Measurements from ENCODE around the gene MUC4.
"Not testable (repeated sequence)": the region's sequence is repeated elsewhere in the genome, so short reads cannot be mapped to it uniquely, and the experiment has no call there.

The MUC4 gene

DNA sequence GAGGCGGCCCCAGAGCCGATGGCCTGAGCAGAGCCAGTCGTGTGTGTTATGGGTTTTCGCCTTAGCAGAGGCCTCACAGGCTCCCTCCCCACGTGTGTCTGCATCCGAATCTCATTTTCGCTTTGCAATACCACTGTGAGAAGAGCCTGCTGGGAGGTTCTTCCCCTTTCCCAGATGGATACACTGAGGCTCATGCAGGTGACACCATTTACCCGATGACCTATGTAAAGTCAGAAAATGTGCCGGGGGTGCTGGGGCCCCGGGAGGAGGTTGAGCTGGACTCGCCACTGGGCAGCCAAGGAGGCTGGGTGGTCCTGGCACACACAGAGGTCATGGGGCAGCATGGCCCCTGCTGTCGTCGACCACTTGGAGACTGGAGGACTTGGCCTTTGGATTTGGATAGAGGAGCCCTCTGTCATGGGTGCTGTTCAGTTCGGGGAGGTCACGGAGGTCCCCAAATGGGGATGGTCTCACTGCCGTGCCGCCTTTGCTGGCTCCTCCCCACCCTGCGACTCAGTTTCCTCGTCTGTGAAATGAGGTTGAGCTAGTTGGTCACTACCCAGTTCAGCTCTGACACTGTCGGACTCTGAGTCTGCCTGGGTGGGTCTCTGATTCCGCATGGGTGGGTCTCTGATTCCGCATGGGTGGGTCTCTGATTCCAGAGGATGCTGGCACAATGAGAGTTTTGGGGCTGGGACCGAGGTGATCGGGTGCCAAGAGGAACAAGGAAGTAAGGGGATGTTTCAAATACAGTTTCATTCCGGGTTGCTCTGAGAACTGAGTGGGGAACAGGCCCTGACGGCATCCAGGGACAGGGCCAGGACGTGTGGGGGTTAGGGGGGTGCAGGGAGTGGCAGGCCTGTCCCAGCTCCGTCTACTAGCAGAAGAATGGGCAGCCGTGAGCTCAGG is 23.2 kb upstream of the MUC4 start:
- DNase-seq: no peak

DNA sequence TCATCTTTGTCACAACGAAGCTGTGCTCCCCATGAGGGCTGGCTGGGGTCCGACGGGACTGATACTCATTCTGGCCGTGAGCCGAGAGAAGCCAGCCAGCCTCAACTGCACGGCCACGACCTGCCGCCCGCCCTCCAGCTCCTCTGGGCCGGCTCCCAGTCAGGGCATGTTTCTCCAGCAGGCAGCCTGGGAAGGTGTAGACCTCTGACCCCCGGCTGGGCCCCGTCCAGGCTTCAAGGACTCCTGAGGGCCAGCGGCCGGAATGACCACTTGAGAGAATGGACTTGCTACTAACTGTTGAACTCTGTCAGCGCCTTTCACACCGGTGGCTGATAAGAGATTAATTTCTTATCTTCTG is 18.1 kb upstream of the MUC4 start:
- no peak for DNase-seq

DNA sequence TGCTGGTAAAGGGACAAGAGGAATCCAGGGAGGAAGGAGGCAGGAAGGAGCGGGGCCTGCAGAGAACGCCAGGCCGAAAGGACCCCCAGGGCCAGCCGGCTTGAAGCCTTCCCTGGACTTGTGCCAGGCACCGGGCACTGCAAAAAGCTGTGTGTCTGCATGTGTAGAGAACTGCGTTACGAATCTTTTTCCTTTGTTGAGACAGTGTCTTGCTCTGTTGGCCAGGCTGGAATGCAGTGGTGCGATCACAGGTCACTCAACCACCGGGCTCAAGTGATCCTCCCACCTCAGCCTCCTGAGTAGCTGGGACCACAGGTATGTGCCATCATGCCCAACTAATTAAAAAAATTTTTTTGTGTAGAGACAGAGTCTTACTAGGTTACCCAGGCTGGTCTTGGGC is 17.0 kb upstream of the MUC4 start:
- DNase-seq: no peak

DNA sequence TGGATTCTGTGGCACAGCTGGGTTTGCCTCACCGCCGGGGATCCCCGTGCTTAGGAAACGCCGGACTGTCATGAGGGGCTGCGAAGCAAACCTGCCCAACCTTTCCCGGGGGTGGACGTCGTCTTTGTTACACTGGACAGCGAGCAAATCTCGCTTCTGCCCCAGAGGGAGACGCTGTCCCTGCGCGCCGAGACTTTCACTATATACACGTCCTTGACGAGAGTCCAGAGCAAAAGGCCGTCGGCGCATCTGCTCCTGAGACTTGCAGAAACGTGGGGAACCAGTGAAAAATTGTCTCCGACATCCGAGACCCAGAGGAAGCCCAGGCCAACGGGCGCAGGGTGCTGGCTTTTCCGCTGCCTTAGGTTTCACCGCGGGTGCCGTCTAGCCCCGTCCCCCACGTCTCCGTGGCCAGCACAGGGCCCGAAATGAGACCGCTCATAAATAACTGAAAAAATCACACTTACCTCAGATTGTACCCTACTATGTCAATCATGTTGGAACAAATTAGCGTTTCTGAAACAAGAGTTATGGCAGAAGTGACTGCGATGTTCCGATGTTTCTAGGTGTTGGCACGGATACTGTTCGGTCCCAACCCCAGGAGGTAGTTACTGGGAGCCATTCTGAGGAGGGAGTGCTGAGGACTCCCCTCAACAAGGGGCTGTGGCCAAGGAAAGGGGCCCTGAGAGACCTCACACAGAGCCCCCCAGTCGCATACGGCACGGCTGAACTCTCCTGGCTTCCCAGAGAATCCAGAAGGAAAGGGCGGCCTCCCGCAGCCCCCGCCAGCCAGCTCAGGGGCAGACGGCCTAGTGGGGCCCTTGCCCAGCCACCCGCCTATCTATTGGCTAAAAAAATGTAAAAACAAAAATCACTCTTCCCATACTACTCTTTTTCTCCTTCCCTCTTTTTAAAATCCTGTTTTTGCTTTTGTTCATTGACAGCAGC is 14.4 kb upstream of the MUC4 start:
- DNase-seq: no peak

DNA sequence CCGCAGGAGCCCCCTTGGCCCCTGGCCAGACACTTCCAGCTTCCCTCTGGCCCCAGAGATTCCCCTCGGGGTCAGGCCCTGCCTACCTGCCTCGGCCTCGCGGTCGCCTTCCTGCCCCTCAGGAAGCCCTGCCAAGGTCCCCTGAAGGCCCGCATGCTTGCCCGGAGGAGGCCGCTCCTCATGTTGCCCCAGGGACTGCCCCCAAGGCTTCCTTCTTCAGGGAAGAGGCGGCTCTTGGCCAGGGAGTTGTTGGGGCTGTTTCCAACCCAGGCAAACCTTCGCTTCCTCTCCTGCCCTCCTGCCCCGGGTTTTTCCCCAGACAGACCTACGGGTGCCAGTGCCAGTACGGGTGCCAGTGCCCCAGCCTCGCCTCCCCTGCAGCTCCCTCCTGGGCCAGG is 13.5 kb upstream of the MUC4 start:
- no peak for DNase-seq

DNA sequence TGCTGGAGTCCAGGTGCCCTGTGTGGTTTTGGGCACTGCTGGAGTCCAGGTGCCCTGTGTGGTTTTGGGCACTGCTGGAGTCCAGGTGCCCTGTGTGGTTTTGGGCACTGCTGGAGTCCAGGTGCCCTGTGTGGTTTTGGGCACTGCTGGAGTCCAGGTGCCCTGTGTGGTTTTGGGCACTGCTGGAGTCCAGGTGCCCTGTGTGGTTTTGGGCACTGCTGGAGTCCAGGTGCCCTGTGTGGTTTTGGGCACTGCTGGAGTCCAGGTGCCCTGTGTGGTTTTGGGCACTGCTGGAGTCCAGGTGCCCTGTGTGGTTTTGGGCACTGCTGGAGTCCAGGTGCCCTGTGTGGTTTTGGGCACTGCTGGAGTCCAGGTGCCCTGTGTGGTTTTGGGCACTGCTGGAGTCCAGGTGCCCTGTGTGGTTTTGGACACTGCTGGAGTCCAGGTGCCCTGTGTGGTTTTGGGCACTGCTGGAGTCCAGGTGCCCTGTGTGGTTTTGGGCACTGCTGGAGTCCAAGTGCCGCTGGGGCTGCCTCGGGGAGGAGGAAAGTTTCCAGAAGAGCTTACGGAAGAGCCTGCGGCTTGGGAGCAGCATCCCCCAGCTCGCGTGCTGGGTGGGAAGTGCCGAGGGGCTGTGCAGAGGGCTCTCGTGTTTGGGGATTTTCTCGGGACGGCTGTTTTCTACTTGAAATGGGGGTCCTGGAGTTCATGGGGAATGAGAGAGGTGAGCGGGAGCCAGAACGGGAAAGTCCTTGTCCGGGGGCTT is 12.9 kb upstream of the MUC4 start:
- not testable (repeated sequence) for DNase-seq

DNA sequence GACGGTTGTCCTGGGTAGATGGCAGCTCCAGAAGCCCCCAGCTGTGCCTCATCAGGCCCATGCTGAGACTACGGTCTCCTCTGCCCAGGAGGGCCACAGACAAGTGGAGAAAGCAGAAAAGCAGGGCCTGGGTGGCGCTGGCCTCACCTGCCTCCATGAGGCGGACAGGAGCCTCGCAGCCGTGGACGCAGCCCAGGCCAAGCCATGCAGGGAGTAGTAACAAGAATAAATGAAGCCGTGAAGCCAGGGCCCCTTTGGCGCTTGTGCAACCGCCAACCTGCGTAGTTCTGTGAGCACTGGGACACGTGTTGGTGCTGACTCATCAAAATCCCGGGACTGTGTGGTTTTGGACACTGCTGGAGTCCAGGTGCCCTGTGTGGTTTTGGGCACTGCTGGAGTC is 12.3 kb upstream of the MUC4 start:
- DNase-seq: peak; percentile 50

DNA sequence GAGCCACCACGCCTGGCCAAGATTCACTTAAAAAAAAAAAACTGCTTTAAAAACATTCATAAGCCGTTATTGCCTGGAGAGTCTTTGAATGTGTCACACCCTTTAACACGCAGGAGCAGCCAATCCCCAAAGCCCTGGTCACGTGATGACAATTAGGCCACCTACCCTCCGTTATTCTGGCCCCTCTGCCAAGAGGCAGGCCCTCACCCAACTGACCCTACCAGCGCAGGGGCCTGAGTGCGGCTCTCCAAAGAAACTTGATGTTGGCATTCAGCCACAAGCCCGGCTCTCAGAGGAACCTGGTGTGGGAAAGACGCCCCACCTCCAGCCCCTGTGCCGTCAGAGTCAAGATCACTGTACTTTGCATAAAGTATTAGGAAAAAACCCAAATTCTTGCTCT is 11.6 kb upstream of the MUC4 start:
- no peak for DNase-seq

DNA sequence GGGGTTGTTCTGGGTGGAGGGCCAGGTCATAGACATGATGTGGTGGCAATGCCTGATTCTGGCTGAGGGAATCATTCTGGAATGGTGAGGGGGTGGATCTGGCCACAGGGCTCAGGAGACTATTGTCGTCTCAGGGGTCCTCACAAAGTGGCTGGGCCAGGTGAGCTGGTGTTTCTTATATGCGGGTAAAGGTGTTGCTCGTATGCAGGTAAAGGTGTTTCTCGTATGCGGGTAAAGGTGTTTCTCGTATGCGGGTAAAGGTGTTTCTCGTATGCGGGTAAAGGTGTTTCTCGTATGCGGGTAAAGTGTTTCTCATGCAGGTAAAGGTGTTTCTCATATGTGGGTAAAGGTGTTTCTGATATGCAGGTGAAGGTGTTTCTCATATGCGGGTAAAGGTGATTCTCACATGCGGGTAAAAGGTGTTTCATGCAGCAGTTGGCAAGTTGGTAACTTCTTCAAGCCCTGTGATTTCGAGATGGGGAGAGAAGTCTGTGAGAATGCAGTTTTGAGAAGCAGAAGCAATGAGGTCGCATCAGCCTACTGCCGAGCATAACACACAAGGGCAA is 10.5 kb upstream of the MUC4 start:
- no peak for DNase-seq

DNA sequence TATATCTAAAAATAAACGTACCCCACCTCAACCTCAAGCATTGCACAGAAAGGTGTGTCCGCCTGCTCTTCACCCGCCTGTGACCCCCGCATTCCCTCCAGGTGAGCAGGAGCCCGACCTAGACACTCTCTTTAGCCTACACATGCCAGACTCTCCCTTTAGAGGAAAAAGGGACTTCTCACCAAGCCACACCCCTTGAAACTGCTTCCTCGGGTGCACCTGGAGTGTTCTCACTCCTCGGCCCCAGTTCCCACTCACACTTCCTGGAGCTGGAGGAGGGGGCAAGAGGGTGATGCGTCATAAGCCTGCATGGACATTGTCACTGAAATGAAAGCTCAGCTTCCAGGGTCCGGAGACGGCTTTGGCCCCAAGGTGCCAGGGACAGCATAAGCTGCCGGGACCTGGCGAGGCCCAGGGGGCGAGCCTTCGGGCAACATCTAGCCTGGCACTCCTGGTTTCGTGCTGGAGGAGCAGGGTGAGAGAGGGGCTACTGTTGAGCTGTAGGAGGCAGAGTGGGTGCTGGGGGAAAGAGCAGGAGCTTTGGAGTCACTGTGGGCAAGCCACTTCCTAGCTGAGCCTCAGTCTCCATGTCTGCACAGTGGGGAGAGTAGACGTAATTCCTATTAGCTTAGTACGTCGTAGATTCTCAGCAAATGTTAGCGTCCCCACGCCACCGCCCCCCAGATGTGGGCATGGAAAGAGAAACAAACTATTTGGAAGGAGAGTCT is 9.8 kb upstream of the MUC4 start:
- DNase-seq: no peak

DNA sequence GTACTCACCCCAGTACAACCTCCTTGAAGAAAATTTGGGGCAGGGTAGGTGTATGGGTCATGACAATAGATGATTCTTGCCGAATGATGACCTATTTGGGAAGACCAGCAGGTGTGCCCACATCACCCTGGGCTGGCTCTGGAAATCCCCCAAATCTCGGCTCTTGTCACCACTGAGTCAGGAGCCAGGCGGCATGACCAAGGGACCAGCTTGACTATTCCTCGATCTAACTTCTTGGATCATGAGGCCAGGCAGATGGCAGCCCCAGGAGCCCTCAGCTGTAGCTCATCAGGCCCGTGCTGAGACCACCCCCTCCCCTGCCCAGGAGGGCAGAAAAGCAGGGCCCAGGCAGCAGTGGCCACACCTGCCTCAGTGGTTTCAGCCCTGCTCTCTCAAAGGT is 9.2 kb upstream of the MUC4 start:
- DNase-seq: no peak

DNA sequence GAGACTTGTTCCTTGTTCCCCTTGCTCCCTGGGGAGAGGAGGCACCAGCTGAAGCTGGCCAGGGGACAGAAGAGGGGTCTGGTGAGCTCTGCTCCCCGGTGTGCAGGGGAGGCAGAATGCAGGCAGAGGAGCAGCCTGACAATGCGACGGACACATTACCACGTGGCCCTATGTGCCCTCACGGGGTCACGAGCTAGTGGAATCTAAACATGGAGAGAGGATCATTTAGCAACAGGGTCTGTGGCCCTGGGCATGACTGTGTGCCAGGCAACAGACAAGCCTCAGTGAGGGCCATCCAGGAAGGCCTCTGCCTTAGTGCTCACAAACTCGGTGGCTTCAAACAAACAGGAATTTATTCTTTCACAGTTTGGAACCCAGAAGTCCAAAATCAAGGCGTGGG is 8.5 kb upstream of the MUC4 start:
- no peak for DNase-seq

DNA sequence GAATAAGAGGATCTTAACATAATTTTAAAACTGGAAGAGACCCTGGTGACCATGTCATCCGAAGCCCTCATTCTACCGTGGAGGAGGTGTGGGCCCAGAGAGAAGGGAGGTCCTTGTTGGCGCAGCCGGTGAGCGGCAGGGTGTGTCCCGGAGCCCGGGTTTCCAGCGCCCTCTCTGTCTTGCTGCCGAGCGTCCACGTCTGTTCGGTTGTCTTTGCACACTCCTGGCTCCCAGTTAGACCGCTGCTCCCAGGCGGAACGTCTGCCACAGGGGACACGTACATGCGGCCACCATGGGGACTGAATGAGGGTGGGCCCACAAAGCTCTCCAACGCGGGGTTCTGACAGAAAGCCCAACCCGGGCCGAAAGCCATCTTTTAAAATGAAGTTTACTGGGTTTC is 6.6 kb upstream of the MUC4 start:
- DNase-seq: no peak

DNA sequence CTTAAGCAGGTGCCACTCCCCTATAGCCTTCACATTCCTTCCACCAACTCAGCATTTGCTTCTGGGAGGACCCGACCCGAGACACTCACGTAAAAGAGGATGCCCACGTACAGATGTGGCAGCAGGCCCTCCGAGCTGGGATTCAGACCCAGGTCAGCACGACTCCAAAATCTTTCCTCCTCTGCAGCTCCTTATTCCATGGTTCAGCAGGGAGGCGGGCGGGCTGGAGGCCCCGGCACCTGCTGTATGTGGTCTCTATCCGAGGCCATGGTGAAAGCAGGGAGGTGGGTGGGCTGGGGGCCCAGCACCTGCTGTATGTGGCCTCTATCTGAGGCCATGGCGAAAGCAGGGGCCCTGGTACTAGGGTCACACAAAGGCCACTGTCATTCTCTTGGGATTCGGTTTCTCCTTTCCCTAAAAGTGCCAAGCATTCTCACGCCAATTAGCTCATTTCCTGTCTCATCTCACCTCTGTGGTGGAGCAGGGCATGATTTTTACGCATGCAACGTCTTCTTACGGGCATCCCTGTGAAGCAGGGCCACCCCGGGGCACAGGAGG is 5.9 kb upstream of the MUC4 start:
- no peak for DNase-seq

DNA sequence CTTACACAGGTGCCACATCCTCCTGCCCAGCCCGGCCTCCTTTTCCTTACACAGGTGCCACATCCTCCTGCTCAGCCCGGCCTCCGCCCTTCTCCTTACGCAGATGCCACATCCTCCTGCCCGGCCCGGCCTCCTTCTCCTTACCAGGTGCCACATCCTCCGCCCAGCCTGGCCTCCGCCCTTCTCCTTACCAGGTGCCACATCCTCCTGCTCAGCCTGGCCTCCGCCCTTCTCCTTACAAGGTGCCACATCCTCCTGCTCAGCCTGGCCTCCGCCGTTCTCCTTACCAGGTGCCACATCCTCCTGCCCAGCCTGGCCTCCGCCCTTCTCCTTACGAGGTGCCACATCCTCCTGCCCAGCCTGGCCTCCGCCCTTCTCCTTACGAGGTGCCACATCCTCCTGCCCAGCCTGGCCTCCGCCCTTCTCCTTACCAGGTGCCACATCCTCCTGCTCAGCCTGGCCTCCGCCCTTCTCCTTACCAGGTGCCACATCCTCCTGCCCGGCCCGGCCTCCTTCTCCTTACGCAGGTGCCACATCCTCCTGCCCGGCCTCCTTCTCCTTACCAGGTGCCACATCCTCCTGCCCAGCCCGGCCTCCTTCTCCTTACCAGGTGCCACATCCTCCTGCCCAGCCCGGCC is 4.7 kb upstream of the MUC4 start:
- DNase-seq: not testable (repeated sequence)

DNA sequence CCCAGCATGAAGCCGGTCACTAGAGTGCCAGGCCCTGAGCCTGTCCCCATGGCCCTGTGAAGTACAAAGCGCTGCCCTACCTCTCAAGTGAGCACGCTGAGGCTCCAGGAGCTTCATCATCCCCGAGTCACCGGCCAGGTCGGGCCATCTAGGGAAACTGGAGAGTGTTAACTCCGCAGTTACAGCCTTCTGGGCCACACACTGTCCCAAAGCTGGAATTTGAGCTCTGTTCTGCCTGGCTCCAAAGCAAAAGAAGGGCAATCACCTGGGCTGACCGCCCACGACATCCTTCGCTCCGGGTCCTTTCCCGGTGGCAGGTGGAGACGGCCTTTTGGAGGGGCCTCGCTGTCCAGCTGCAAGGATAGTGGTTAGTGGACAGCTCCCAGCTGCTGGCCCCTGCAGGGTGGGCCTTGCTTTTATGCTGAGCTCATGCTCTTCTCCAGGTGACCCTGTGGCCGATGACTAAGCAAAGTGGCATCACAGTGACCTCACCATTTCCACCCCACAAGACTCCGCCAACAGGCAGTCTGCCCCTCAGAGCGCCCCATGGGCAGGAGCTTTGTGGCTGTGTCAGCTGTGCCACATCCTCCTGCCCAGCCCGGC is 3.5 kb upstream of the MUC4 start:
- DNase-seq: no peak

DNA sequence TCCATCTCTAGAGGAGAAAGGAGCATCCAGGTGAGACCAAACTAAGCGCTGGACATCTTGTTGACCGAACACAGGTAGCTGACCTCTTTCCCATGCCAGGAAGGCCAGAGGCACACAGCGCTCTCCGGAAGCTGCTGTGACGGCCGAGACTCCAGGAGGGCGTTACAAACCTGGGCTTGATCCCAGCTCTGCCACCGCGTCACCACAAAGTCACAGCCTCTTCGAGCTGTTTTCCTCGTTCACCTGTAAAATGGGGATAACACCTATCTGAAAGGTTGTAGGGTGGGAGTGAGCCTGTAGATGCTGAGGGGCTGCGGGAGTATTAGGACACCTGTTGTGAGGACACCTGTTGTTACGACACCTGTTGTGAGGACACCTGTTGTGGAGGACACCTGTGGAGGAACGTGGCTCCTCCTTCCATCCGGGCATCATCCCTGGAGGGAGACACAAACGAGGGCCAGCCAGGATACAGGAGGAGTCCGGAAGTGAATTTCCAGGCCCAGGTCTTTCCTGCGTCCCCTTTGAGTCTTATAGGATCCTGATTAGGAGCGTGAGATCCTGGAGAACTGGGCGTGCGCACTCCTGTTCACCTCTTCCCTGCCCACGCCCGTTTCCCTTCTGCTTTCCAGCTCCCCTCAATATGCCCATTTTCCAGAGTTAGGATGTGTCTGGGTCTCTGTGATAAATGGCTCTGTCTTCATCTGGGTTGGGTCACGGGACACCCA is 2.3 kb upstream of the MUC4 start:
- peak; percentile 48 for DNase-seq

DNA sequence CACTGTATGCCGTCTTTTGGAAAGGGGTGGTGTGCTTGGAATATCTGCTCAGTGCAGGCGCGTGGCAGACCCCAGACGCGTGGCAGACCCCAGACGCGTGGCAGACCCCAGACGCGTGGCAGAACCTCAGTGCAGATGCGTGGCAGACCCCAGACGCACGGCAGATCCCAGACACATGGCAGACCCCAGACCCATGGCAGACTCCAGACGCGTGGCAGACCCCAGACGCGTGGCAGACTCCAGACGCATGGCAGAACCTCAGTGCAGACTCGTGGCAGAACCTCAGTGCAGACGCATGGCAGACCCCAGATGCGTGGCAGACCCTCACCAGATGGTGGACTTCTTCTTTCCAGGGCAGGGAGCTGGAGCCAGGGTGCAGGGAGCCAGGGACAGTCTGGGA is 637 bp upstream of the MUC4 start:
- DNase-seq: no peak

DNA sequence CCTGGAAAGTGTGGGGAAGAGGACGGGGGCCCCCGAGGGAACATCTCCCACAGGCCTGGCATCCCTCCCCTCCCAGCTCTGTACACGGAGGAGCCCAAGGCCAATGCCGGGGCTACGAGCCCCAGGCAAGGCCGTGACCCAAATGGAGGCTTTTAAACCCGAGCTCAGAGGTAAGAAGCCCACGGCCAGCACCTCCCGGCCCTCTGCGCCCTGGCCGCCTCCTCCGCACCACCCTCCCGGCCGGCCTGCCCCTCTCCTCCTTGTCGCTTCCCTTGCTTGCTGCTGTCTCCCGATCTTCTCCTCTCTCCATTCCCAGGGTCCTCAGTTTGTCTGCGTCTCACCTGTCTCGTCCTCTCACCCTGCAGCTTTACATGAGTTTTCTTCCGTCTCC is 1.3 kb downstream of the MUC4 start:
- DNase-seq: no peak

DNA sequence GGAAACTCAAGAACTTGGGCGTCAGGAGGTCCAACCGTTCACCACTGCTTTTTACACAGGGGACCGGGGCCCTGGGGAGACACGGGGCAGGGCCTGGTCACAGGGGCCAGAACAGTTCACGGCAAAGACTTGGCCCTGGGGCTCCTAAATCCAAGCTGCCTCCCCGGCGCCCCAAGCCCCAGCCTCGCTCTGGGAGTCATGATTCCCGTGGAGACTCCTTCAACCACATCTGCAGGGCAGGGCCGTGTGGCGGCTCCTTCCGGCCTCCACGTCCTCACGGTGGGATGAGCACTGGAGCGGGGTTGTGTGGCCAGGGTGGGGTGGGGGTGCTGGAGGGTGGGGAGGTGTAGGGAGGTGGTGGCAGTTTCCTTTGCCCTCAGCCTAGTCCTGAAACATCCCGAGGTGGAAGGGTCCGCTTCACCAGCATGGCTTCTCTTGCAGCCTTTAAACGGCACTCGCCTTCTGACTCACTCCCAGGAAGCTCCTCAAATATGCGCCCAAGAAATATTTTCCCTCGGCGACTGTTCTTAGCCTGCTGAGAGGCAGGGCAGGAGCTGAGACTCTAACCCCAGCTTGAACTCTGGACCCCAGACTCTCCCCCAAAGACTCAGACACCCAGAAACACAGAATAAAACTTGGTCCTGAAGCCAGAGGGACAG is 1.8 kb downstream of the MUC4 start:
- no peak for DNase-seq
